SK-N-SH (cell line): ENCODE measurements around the gene PLCB1. TPM values are rescaled to one million over a fixed set of nuclear protein-coding genes. Genes with fewer than 3 reads are reported as not detected.

Source experiments
- CTCF ChIA-PET: fragments of 300-600, 350-600 bp; formaldehyde crosslinking; extraction: SDS; loops from one replicate; lab custom pipeline; 2021; lab: Yijun Ruan, JAX
- POLR2A ChIA-PET: fragments of 350-600 bp; sonication (Branson Sonifier 250); formaldehyde crosslinking; extraction: SDS; loops from one replicate; lab custom pipeline; 2020; ENCODE audit warnings: antibody characterized with exemption, inconsistent platforms; lab: Yijun Ruan, JAX
- DNase-seq: peaks from one replicate; pipeline ENCODE4 v3.0.0; 2012
- H2AFZ ChIP-seq: fragments of 200-600 bp; sonication (generic); 2 replicates; pipeline ENCODE4 v1.8.1; 2016; ENCODE audit warnings: antibody characterized with exemption, mild to moderate bottlenecking, low read depth
- H3F3A ChIP-seq: fragments of 200-600 bp; sonication (generic); replicated peaks from 2 replicates; pipeline ENCODE3; 2016; ENCODE audit warnings: antibody characterized with exemption, mild to moderate bottlenecking; ENCODE audit not compliant: insufficient read depth
- H3K27ac ChIP-seq, 2 experiments: fragments of 200-500 bp in 1 of 2; fragments of 200-600 bp in 1 of 2; sonication (Bioruptor generic) in 1 of 2; sonication (generic), shearing (Covaris generic) in 1 of 2; 2 replicates each; pipeline versions ENCODE4 v1.5.1 to v1.6.1; 2014 to 2016; ENCODE audit warnings: low read depth in 2 of 2, inconsistent platforms in 1 of 2, low read length in 1 of 2, mild to moderate bottlenecking in 1 of 2, mixed read lengths in 1 of 2
- H3K27me3 ChIP-seq: fragments of 200-600 bp; sonication (generic), shearing (Covaris generic); 2 replicates; pipeline ENCODE4 v1.6.1; 2016; ENCODE audit warnings: mixed run types; ENCODE audit not compliant: insufficient read depth
- H3K36me3 ChIP-seq, 2 experiments: fragments of 200-500 bp in 1 of 2; fragments of 200-600 bp in 1 of 2; sonication (Bioruptor generic) in 1 of 2; sonication (generic) in 1 of 2; replicated peaks in 1 of 2; 2 replicates each; pipeline versions ENCODE3 to v1.5.1; 2014 to 2016; ENCODE audit warnings: low read length in 1 of 2, mild to moderate bottlenecking in 1 of 2; ENCODE audit not compliant: insufficient read depth in 2 of 2, control insufficient read depth in 1 of 2
- H3K4me1 ChIP-seq, 2 experiments: fragments of 200-500 bp in 1 of 2; fragments of 200-600 bp in 1 of 2; sonication (Bioruptor generic) in 1 of 2; sonication (generic), shearing (Covaris generic) in 1 of 2; 2 replicates each; pipeline versions ENCODE4 v1.5.1 to v1.6.1; 2014 to 2016; ENCODE audit warnings: low read depth in 1 of 2, low read length in 1 of 2, mixed run types in 1 of 2; ENCODE audit not compliant: insufficient read depth in 2 of 2, control insufficient read depth in 1 of 2
- H3K4me2 ChIP-seq: fragments of 200-600 bp; sonication (generic), shearing (Covaris generic); 2 replicates; pipeline ENCODE4 v1.6.1; 2017; ENCODE audit warnings: mixed run types
- H3K4me3 ChIP-seq, 2 experiments: fragments of 200-500 bp in 1 of 2; fragments of 200-600 bp in 1 of 2; sonication (Bioruptor generic) in 1 of 2; sonication (generic), shearing (Covaris generic) in 1 of 2; 2 replicates each; pipeline versions ENCODE4 v1.5.1 to v1.8.1; 2014 to 2016; ENCODE audit warnings: low read depth in 2 of 2, inconsistent platforms in 1 of 2, low read length in 1 of 2, mild to moderate bottlenecking in 1 of 2, mixed read lengths in 1 of 2, moderate library complexity in 1 of 2
- H3K79me2 ChIP-seq: fragments of 200-600 bp; sonication (generic); 2 replicates; pipeline ENCODE4 v1.8.1; 2017; ENCODE audit warnings: mild to moderate bottlenecking; ENCODE audit not compliant: insufficient read depth
- H3K9ac ChIP-seq: fragments of 200-600 bp; sonication (generic); 2 replicates; pipeline ENCODE4 v1.6.1; 2017; ENCODE audit warnings: mixed run types
- H3K9me2 ChIP-seq: fragments of 200-600 bp; sonication (generic); 2 replicates; pipeline ENCODE4 v1.6.1; 2017; ENCODE audit warnings: mixed run types
- H3K9me3 ChIP-seq: fragments of 200-600 bp; sonication (generic); 2 replicates; pipeline ENCODE4 v1.6.1; 2017; ENCODE audit warnings: mixed run types, mild to moderate bottlenecking, moderate library complexity
- H4K20me1 ChIP-seq: fragments of 200-600 bp; sonication (generic); 2 replicates; pipeline ENCODE4 v1.6.1; 2017; ENCODE audit warnings: mild to moderate bottlenecking, mixed run types; ENCODE audit not compliant: insufficient read depth
- ELF1 ChIP-seq: IDR thresholded peaks from 2 replicates; pipeline ENCODE4 v1.4.0; 2012
- EZH2phosphoT487 ChIP-seq: fragments of 200-600 bp; sonication (generic); IDR thresholded peaks from 2 replicates; pipeline ENCODE4 v1.6.1; 2017; ENCODE audit warnings: low read depth, mixed run types, mild to moderate bottlenecking, antibody characterized with exemption, moderate library complexity, borderline replicate concordance
- FOXM1 ChIP-seq: IDR thresholded peaks from 2 replicates; pipeline ENCODE4 v1.4.0; 2012; ENCODE audit warnings: low read depth, mild to moderate bottlenecking
- MXI1 ChIP-seq: IDR thresholded peaks from 2 replicates; pipeline ENCODE4 v1.6.1; 2012; ENCODE audit warnings: mild to moderate bottlenecking, low read depth, low read length, improper control_type of control experiment
- NFIC ChIP-seq: IDR thresholded peaks from 2 replicates; pipeline ENCODE4 v1.4.0; 2012; ENCODE audit warnings: borderline replicate concordance
- RAD21 ChIP-seq: IDR thresholded peaks from 2 replicates; pipeline ENCODE4 v1.6.1; 2012; ENCODE audit warnings: mild to moderate bottlenecking, low read length
- RCOR1 ChIP-seq: fragments of 150-350 bp; IDR thresholded peaks from 2 replicates; pipeline ENCODE4 v1.6.1; 2017; ENCODE audit warnings: antibody characterized with exemption, low read length
- SIN3A ChIP-seq: IDR thresholded peaks from 2 replicates; pipeline ENCODE4 v1.6.1; 2012; ENCODE audit warnings: low read depth, mild to moderate bottlenecking, low read length, moderate library complexity, borderline replicate concordance
- TEAD4 ChIP-seq: IDR thresholded peaks from 2 replicates; pipeline ENCODE4 v1.4.0; 2012; ENCODE audit warnings: mild to moderate bottlenecking, borderline replicate concordance; ENCODE audit not compliant: insufficient read depth
- polyA plus RNA-seq, 3 experiments: library from polyadenylated mRNA; depleted of rRNA; stranded (reverse); fragments of >200 nt; gene quantifications; 2 replicates each; pipeline ENCODE4 v1.2.3, GENCODE V29; 2012
- TF ChIP-seq, protein P1 (sequence below): fragments of 200-600 bp; sonication (generic); IDR thresholded peaks from 2 replicates; pipeline ENCODE4 v1.6.1; 2017; ENCODE audit warnings: antibody characterized with exemption, mild to moderate bottlenecking, moderate library complexity
- TF ChIP-seq, protein P2 (sequence below): IDR thresholded peaks from 2 replicates; pipeline ENCODE4 v1.6.1; 2012; ENCODE audit warnings: mild to moderate bottlenecking, low read depth, low read length, moderate library complexity
- TF ChIP-seq, protein P3 (sequence below): IDR thresholded peaks from 2 replicates; pipeline ENCODE4; 2012
- TF ChIP-seq, protein P4 (sequence below): IDR thresholded peaks from 2 replicates; pipeline ENCODE4 v1.4.0; 2012; ENCODE audit warnings: low read depth, borderline replicate concordance
- TF ChIP-seq, protein P5 (sequence below): fragments of 150-350 bp; IDR thresholded peaks from 2 replicates; pipeline ENCODE4 v1.6.1; 2017; ENCODE audit warnings: antibody characterized with exemption, low read length, low read depth, borderline replicate concordance
- TF ChIP-seq, protein P6 (sequence below): IDR thresholded peaks from 2 replicates; pipeline ENCODE4 v1.4.0; 2012; ENCODE audit warnings: low read depth, borderline replicate concordance

The PLCB1 gene
- polyA plus RNA-seq, 1 of the 3 experiments (the other 2 are of a cell fraction) = 10.5 TPM

DNA sequence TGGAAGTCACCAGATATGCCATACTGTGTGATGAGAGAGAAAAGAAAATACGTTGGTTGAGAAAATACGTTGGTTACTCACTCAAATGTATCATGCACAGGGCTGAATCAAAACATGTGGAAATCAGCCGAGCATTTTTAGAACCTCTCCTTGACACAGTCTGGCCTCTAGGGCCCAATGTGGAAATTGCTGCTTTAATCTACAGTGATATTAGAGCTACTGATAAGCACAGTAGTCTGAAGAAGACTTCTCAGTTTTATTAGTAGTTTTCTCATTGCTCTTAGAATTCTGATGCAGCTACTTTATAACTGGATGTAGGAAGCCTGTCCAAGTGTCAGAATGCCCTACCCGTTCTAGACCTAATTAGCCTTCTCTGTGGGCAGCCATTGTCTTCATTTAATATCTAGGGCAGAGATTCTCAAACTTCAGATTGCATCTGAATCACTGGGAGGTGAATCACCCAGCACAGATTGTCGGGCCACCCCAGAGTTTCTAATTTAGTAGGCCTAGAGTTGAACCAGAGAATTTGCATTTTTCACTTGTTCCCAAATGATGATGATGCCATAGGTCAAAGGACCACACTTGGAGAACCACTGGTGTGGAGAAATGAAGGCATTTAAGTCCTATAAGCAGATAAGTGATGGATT, 229.1 kb downstream of the PLCB1 start (continued):
- TF ChIP-seq, protein P1, sequence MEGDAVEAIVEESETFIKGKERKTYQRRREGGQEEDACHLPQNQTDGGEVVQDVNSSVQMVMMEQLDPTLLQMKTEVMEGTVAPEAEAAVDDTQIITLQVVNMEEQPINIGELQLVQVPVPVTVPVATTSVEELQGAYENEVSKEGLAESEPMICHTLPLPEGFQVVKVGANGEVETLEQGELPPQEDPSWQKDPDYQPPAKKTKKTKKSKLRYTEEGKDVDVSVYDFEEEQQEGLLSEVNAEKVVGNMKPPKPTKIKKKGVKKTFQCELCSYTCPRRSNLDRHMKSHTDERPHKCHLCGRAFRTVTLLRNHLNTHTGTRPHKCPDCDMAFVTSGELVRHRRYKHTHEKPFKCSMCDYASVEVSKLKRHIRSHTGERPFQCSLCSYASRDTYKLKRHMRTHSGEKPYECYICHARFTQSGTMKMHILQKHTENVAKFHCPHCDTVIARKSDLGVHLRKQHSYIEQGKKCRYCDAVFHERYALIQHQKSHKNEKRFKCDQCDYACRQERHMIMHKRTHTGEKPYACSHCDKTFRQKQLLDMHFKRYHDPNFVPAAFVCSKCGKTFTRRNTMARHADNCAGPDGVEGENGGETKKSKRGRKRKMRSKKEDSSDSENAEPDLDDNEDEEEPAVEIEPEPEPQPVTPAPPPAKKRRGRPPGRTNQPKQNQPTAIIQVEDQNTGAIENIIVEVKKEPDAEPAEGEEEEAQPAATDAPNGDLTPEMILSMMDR = peak; percentile 42
- TF ChIP-seq RAD21 (peak; percentile 39; the same call in 1 of the 2 replicates), SIN3A (no peak), NFIC (peak; percentile 52), FOXM1 (no peak), EZH2phosphoT487 (no peak)
- TF ChIP-seq, protein P2, sequence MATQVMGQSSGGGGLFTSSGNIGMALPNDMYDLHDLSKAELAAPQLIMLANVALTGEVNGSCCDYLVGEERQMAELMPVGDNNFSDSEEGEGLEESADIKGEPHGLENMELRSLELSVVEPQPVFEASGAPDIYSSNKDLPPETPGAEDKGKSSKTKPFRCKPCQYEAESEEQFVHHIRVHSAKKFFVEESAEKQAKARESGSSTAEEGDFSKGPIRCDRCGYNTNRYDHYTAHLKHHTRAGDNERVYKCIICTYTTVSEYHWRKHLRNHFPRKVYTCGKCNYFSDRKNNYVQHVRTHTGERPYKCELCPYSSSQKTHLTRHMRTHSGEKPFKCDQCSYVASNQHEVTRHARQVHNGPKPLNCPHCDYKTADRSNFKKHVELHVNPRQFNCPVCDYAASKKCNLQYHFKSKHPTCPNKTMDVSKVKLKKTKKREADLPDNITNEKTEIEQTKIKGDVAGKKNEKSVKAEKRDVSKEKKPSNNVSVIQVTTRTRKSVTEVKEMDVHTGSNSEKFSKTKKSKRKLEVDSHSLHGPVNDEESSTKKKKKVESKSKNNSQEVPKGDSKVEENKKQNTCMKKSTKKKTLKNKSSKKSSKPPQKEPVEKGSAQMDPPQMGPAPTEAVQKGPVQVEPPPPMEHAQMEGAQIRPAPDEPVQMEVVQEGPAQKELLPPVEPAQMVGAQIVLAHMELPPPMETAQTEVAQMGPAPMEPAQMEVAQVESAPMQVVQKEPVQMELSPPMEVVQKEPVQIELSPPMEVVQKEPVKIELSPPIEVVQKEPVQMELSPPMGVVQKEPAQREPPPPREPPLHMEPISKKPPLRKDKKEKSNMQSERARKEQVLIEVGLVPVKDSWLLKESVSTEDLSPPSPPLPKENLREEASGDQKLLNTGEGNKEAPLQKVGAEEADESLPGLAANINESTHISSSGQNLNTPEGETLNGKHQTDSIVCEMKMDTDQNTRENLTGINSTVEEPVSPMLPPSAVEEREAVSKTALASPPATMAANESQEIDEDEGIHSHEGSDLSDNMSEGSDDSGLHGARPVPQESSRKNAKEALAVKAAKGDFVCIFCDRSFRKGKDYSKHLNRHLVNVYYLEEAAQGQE = no peak
- TF ChIP-seq, protein P3, sequence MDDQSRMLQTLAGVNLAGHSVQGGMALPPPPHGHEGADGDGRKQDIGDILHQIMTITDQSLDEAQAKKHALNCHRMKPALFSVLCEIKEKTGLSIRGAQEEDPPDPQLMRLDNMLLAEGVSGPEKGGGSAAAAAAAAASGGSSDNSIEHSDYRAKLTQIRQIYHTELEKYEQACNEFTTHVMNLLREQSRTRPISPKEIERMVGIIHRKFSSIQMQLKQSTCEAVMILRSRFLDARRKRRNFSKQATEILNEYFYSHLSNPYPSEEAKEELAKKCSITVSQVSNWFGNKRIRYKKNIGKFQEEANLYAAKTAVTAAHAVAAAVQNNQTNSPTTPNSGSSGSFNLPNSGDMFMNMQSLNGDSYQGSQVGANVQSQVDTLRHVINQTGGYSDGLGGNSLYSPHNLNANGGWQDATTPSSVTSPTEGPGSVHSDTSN = peak; percentile 36; the same call in 1 of the 2 replicates

DNA sequence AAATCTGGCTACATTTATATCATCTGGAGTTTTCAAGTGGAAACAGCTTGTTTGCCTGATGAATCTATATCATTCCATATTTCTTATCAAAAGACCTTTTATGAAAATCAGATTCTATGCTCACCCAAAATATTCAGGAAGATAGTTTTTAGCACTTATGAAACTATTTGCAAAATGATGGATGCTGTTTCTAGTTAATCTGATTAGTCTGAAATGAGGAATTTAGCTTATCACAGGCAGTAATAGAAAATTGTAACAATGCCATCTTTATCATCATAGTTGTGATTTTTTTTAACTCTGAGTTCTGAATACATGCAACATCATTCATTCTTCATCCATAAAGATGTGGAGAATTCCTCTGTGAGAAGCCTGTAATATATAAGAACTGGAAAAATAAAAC, 229.7 kb downstream of the PLCB1 start:
- ChIA-PET CTCF (interaction anchor here (1.2 to 1.4 kb wide), 3 partner anchors 28 to 361 kb away, joined by 3 to 5 read pairs (median 4); no protein-coding TSS in a partner anchor), POLR2A (no interaction called here)
- peaks cover 7% of the 10 kb centered on the region; the same call in 1 of the 2 replicates for H4K20me1 ChIP-seq
- H3K9me3 ChIP-seq = no peaks in the 10 kb centered on the region
- peak overlapping the region in 1 of 2 experiments; percentile 66; a peak in 3 of 4 replicates for H3K27ac ChIP-seq
- H3K4me1 ChIP-seq = peaks cover 0 to 8% of the 10 kb centered on the region in 2 experiments; a peak in 2 of 4 replicates
- peaks cover 11% of the 10 kb centered on the region for H3K79me2 ChIP-seq
- peaks cover 21% of the 10 kb centered on the region for H3F3A ChIP-seq
- no peak for DNase-seq
- no peak overlapping the region for H3K4me3 ChIP-seq
- no peaks in the 10 kb centered on the region for H3K36me3 ChIP-seq
- H3K9ac ChIP-seq = no peak overlapping the region
- H2AFZ ChIP-seq = no peak overlapping the region
- H3K4me2 ChIP-seq = no peak overlapping the region
- H3K9me2 ChIP-seq = no peaks in the 10 kb centered on the region
- no peaks in the 10 kb centered on the region for H3K27me3 ChIP-seq
- TF ChIP-seq TEAD4 (no peak), MXI1 (no peak), ELF1 (no peak), RCOR1 (no peak)
- TF ChIP-seq, protein P4, sequence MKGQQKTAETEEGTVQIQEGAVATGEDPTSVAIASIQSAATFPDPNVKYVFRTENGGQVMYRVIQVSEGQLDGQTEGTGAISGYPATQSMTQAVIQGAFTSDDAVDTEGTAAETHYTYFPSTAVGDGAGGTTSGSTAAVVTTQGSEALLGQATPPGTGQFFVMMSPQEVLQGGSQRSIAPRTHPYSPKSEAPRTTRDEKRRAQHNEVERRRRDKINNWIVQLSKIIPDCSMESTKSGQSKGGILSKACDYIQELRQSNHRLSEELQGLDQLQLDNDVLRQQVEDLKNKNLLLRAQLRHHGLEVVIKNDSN = no peak
- TF ChIP-seq, protein P2 = no peak
- TF ChIP-seq, protein P5, sequence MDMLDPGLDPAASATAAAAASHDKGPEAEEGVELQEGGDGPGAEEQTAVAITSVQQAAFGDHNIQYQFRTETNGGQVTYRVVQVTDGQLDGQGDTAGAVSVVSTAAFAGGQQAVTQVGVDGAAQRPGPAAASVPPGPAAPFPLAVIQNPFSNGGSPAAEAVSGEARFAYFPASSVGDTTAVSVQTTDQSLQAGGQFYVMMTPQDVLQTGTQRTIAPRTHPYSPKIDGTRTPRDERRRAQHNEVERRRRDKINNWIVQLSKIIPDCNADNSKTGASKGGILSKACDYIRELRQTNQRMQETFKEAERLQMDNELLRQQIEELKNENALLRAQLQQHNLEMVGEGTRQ = no peak
- TF ChIP-seq, protein P6, sequence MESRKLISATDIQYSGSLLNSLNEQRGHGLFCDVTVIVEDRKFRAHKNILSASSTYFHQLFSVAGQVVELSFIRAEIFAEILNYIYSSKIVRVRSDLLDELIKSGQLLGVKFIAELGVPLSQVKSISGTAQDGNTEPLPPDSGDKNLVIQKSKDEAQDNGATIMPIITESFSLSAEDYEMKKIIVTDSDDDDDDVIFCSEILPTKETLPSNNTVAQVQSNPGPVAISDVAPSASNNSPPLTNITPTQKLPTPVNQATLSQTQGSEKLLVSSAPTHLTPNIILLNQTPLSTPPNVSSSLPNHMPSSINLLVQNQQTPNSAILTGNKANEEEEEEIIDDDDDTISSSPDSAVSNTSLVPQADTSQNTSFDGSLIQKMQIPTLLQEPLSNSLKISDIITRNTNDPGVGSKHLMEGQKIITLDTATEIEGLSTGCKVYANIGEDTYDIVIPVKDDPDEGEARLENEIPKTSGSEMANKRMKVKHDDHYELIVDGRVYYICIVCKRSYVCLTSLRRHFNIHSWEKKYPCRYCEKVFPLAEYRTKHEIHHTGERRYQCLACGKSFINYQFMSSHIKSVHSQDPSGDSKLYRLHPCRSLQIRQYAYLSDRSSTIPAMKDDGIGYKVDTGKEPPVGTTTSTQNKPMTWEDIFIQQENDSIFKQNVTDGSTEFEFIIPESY = no peak
